ENCODE data around the gene SYNGR1. TPM values are rescaled to one million over a fixed set of nuclear protein-coding genes. Genes with fewer than 3 reads are reported as not detected.

SYNGR1 gene
- total and polyA plus RNA-seq, 2 of the 8 experiments (the other 6 are each of a cell fraction or from before 2014, with no cell fraction given): 32.5 to 84.7 TPM

DNA sequence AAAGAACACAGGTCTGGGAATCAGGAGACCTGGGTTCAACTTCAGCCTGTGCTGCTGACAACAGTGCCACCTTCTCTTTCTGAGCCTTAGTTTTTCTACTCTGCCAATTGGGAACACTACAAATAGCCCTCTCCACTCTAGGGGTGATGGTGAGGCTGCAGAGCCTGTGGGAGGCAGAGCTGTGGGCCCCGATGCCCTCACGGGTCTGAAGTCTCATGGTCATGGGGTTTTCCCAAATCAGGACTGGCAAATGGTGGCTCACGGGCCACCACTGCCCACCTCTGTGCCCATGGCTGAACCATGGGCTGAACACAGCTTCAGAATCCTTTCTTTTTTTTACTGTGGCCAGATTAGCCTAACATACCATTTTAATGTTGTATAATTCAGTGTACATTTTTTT, 19.8 kb downstream of the SYNGR1 start:
- no peak overlapping the region for H3K4me3 ChIP-seq (ENCODE audit: extremely low read depth in 1 of 4, insufficient read depth in 2 of 4, low read depth in 3 of 4, low read length in 4 of 4)
- FAIRE-seq (no peak), DNase-seq (ENCODE audit: low read depth in 1 of 2, low spot score in 2 of 2) (no peak)
- no peak overlapping the region for H4K8ac ChIP-seq (ENCODE audit: extremely low read depth, insufficient read depth, low read length)
- peaks cover 0 to 4% of the 10 kb centered on the region in 2 experiments; a peak in 1 of 4 replicates for H3K9me3 ChIP-seq (ENCODE audit: insufficient read depth in 2 of 2, low read depth in 1 of 2, low read length in 1 of 2)
- H3K4me2 ChIP-seq (ENCODE audit: insufficient read depth in 1 of 2, low read depth in 2 of 2, low read length in 2 of 2): no peak overlapping the region
- WGBS, 2 experiments (ENCODE audit: extremely low coverage in 1 of 2, insufficient coverage in 1 of 2, insufficient read length in 1 of 2, insufficient replicate concordance in 2 of 2, low coverage in 1 of 2, low lambda C conversion rate in 2 of 2, missing lambda C conversion rate in 1 of 2): 100% methylated on average over 3 of the region's 3 CpGs; no CpG with 5 or more reads in 1 of the 2 experiments
- POLR2A ChIA-PET (ENCODE audit: partially characterized antibody): interaction anchor here (22.5 kb wide), 1 partner anchor 55 kb away, joined by 413 read pairs; the partner anchor contains the start of gene RPL3
- H2AFZ ChIP-seq (ENCODE audit: low read length): no peak overlapping the region
- peaks cover 0 to 9% of the 10 kb centered on the region in 2 experiments for H4K20me1 ChIP-seq (replicated peaks in 1 of 2; ENCODE audit: control insufficient read depth in 1 of 2, insufficient read depth in 2 of 2, low read length in 2 of 2)
- no peak overlapping the region for H2BK12ac ChIP-seq (ENCODE audit: low read depth, low read length)
- no peak overlapping the region for H3K4ac ChIP-seq (replicated peaks; ENCODE audit: insufficient read length, low read depth, low read length)
- no peak overlapping the region for H4K5ac ChIP-seq (ENCODE audit: insufficient read length, low read depth, low read length)
- H2BK20ac ChIP-seq (ENCODE audit: low read length): no peak overlapping the region
- peaks cover 0 to 10% (median 3%) of the 10 kb centered on the region in 4 experiments; a peak in 4 of 7 replicates for H3K4me1 ChIP-seq (replicated peaks in 1 of 4; ENCODE audit: control insufficient read depth in 3 of 4, insufficient read depth in 4 of 4, low read length in 3 of 4)
- H3K23me2 ChIP-seq (ENCODE audit: low read depth, low read length): no peaks in the 10 kb centered on the region
- H2BK5ac ChIP-seq (ENCODE audit: low read depth, low read length): no peak overlapping the region
- peaks cover 7% of the 10 kb centered on the region for H3K79me1 ChIP-seq (ENCODE audit: low read depth, low read length)
- no peak overlapping the region for H3K18ac ChIP-seq (ENCODE audit: extremely low read depth, low read length)
- H3K14ac ChIP-seq (ENCODE audit: insufficient read length): no peak overlapping the region
- H3K9ac ChIP-seq (replicated peaks in 1 of 4; ENCODE audit: extremely low read depth in 1 of 4, low read depth in 3 of 4, low read length in 3 of 4): no peak overlapping the region
- no peak overlapping the region for H3K56ac ChIP-seq (replicated peaks; ENCODE audit: insufficient read length, low read depth, low read length)
- H3K27me3 ChIP-seq (replicated peaks in 1 of 4; ENCODE audit: control insufficient read depth in 3 of 4, extremely low read depth in 1 of 4, insufficient read depth in 3 of 4, low read length in 3 of 4): no peaks in the 10 kb centered on the region
- no peak overlapping the region for H2BK15ac ChIP-seq (ENCODE audit: low read length)
- H4K91ac ChIP-seq (replicated peaks; ENCODE audit: insufficient read length, low read length): no peak overlapping the region
- no peaks in the 10 kb centered on the region; a peak in 1 of 4 replicates for H3K79me2 ChIP-seq (ENCODE audit: control insufficient read depth in 1 of 2, insufficient read depth in 2 of 2, low read length in 2 of 2)
- no peak overlapping the region for H3K27ac ChIP-seq (ENCODE audit: low read depth, low read length)
- no peak overlapping the region for H2BK120ac ChIP-seq (replicated peaks; ENCODE audit: low read depth, low read length)
- no peak overlapping the region for H2AK5ac ChIP-seq (ENCODE audit: low read depth, low read length)
- no peaks in the 10 kb centered on the region for H3K36me3 ChIP-seq (ENCODE audit: control insufficient read depth in 2 of 4, insufficient read depth in 4 of 4, low read length in 3 of 4)
- CTCF ChIA-PET (ENCODE audit: partially characterized antibody): interaction anchor here (0.8 to 2.1 kb wide), 7 partner anchors 15 to 199 kb away, joined by 3 to 9 read pairs (median 4); no protein-coding TSS in a partner anchor
- H3K23ac ChIP-seq (ENCODE audit: insufficient read length): no peak overlapping the region
- TF ChIP-seq ZNF274 (IDR thresholded peaks at IDR 0.05; ENCODE audit: borderline replicate concordance, extremely low read depth, low read length) (no peak), EZH2 (IDR thresholded peaks at IDR 0.05; ENCODE audit: low read depth, low read length, severe bottlenecking) (no peak), GTF2F1 (IDR thresholded peaks at IDR 0.05; ENCODE audit: borderline replicate concordance, low read depth, low read length) (no peak), CREB1 (IDR thresholded peaks at IDR 0.05) (no peak), SIN3A (conservative IDR thresholded peaks at IDR 0.05 in 1 of 2, IDR thresholded peaks at IDR 0.05 in 1 of 2; ENCODE audit: low read depth in 1 of 2, low read length in 2 of 2) (no peak), PHF8 (conservative IDR thresholded peaks at IDR 0.05; ENCODE audit: low read depth, low read length) (no peak)
- TF ChIP-seq, protein P1, sequence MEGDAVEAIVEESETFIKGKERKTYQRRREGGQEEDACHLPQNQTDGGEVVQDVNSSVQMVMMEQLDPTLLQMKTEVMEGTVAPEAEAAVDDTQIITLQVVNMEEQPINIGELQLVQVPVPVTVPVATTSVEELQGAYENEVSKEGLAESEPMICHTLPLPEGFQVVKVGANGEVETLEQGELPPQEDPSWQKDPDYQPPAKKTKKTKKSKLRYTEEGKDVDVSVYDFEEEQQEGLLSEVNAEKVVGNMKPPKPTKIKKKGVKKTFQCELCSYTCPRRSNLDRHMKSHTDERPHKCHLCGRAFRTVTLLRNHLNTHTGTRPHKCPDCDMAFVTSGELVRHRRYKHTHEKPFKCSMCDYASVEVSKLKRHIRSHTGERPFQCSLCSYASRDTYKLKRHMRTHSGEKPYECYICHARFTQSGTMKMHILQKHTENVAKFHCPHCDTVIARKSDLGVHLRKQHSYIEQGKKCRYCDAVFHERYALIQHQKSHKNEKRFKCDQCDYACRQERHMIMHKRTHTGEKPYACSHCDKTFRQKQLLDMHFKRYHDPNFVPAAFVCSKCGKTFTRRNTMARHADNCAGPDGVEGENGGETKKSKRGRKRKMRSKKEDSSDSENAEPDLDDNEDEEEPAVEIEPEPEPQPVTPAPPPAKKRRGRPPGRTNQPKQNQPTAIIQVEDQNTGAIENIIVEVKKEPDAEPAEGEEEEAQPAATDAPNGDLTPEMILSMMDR (IDR thresholded peaks at IDR 0.05; ENCODE audit: control extremely low read depth in 1 of 3, insufficient read depth in 1 of 3, low read depth in 1 of 3, low read length in 3 of 3): no peak
